HepG2 (cell line): ENCODE results near the gene KRT6C. TPM values are rescaled to one million over a fixed set of nuclear protein-coding genes. Genes with fewer than 3 reads are reported as not detected.

ENCODE experiments used
- ATAC-seq: fragments of 200-7000 bp; cut with Tn5 transposase; 3 replicates; pipeline ENCODE4 v1.9.1; 2020; ENCODE audit warnings: mild to moderate bottlenecking, moderate library complexity
- BruUV-seq: library from RNA; stranded (reverse); fragments of 400-500 nt; replicated peaks from 2 replicates; lab custom pipeline; 2021; lab: Mats Ljungman, UMichigan
- CTCF ChIA-PET: fragments of 300-600 bp; formaldehyde crosslinking; extraction: SDS; loops from one replicate; lab custom pipeline; 2021; ENCODE audit warnings: low total read pairs, inconsistent platforms, low intra/inter-chr PET ratio; lab: Yijun Ruan, JAX
- POLR2A ChIA-PET: fragments of 350-600 bp; sonication (Branson Sonifier 250); formaldehyde crosslinking; loops from one replicate; lab custom pipeline; 2020; ENCODE audit warnings: antibody characterized with exemption, inconsistent platforms; lab: Yijun Ruan, JAX
- DNase-seq: peaks from one replicate; pipeline ENCODE4 v3.0.0-alpha.2; 2015; ENCODE audit warnings: low spot score
- FAIRE-seq: peaks from 3 replicates; lab custom pipeline; 2011; peaks lifted over from hg19 to GRCh38; lab: Jason Lieb, UNC
- H2AFZ ChIP-seq: one replicate; pipeline ENCODE4 v1.6.1; 2011; ENCODE audit warnings: low read length, inconsistent platforms
- H3K27ac ChIP-seq: fragments of 300-600 bp; 3 replicates; pipeline ENCODE4 v1.8.0; 2011; ENCODE audit warnings: mixed run types, mild to moderate bottlenecking, mixed read lengths, low read length, inconsistent platforms; ENCODE audit not compliant: insufficient read depth; ENCODE audit errors: extremely low read length
- H3K27me3 ChIP-seq, 2 experiments: fragments of 200-600 bp in 1 of 2; 2 replicates in 1 of 2; 3 replicates in 1 of 2; pipeline versions ENCODE4 v1.6.0 to v1.8.0; 2011; ENCODE audit warnings: low read length in 2 of 2, mild to moderate bottlenecking in 2 of 2, moderate library complexity in 2 of 2, inconsistent platforms in 1 of 2; ENCODE audit not compliant: insufficient read depth in 2 of 2, control insufficient read depth in 1 of 2
- H3K36me3 ChIP-seq, 2 experiments: fragments of 200-600 bp in 1 of 2; replicated peaks in 1 of 2; 2 replicates in 1 of 2; 3 replicates in 1 of 2; pipeline versions ENCODE4 v1.5.1 to v1.8.0; 2011; ENCODE audit warnings: low read length in 2 of 2, inconsistent platforms in 1 of 2; ENCODE audit not compliant: insufficient read depth in 2 of 2, control insufficient read depth in 1 of 2
- H3K4me1 ChIP-seq: 2 replicates; pipeline ENCODE4 v1.5.1; 2012; ENCODE audit warnings: low read length, inconsistent platforms; ENCODE audit not compliant: insufficient read depth
- H3K4me2 ChIP-seq: 2 replicates; pipeline ENCODE4 v1.6.0; 2011; ENCODE audit warnings: low read depth, low read length, inconsistent platforms
- H3K4me3 ChIP-seq, 3 experiments: fragments of 200-600 bp in 1 of 3; sonication (generic), shearing (Covaris generic) in 1 of 3; replicated peaks in 1 of 3; 2 replicates each; pipeline ENCODE4 v1.5.1; 2011 to 2016; ENCODE audit warnings: low read length in 3 of 3, inconsistent platforms in 2 of 3, low read depth in 2 of 3, mild to moderate bottlenecking in 2 of 3, control low read depth in 1 of 3, mixed read lengths in 1 of 3; ENCODE audit not compliant: insufficient read depth in 1 of 3
- H3K79me2 ChIP-seq: one replicate; pipeline ENCODE4 v1.6.1; 2011; ENCODE audit warnings: low read length, inconsistent platforms; ENCODE audit not compliant: insufficient read depth
- H3K9ac ChIP-seq: 2 replicates; pipeline ENCODE4 v1.6.0; 2011; ENCODE audit warnings: mild to moderate bottlenecking, low read depth, low read length, inconsistent platforms; ENCODE audit not compliant: insufficient read depth
- H3K9me3 ChIP-seq: 2 replicates; pipeline ENCODE4 v1.5.1; 2012; ENCODE audit warnings: mild to moderate bottlenecking, low read length
- H4K20me1 ChIP-seq: 2 replicates; pipeline ENCODE4 v1.6.0; 2011; ENCODE audit warnings: inconsistent platforms, mild to moderate bottlenecking, low read length, moderate library complexity; ENCODE audit not compliant: insufficient read depth
- CREB1 ChIP-seq, 2 experiments: fragments of 450-650 bp in 1 of 2; IDR thresholded peaks; 2 replicates each; pipeline ENCODE4 v1.6.1; 2016 to 2017; ENCODE audit warnings: control low read depth in 1 of 2, mild to moderate bottlenecking in 1 of 2, missing compliant biosample characterization in 1 of 2, missing genetic modification characterization in 1 of 2
- FIP1L1 ChIP-seq: fragments of 200-400 bp; formaldehyde crosslinking; IDR thresholded peaks from 2 replicates; pipeline ENCODE4 v1.6.1; 2018; ENCODE audit warnings: low read depth, mild to moderate bottlenecking, low read length, moderate library complexity, borderline replicate concordance; ENCODE audit not compliant: insufficient read depth
- KDM3A ChIP-seq: IDR thresholded peaks from 2 replicates; pipeline ENCODE4 v1.6.1; 2018; ENCODE audit warnings: low read depth, missing compliant biosample characterization
- MED8 ChIP-seq: sonication (generic); formaldehyde crosslinking; IDR thresholded peaks from 2 replicates; pipeline ENCODE4 v1.8.1; 2023; ENCODE audit warnings: mild to moderate bottlenecking, missing genetic modification reagents; ENCODE audit not compliant: insufficient replicate concordance
- RAD51 ChIP-seq: fragments of 450-650 bp; IDR thresholded peaks from 2 replicates; pipeline ENCODE4 v1.6.1; 2016; ENCODE audit warnings: borderline replicate concordance
- RFX3 ChIP-seq: IDR thresholded peaks from 2 replicates; pipeline ENCODE4 v1.6.1; 2016; ENCODE audit warnings: missing biosample characterization, missing genetic modification reagents
- STAG1 ChIP-seq: sonication (generic); formaldehyde crosslinking; IDR thresholded peaks from 2 replicates; pipeline ENCODE4 v1.4.0; 2020; ENCODE audit warnings: missing genetic modification reagents
- ZNF24 ChIP-seq: fragments of 450-650 bp; IDR thresholded peaks from 2 replicates; pipeline ENCODE4 v1.6.1; 2017; ENCODE audit warnings: antibody characterized with exemption, mild to moderate bottlenecking
- ZNF274 ChIP-seq: sonication (generic); formaldehyde crosslinking; IDR thresholded peaks from 2 replicates; pipeline ENCODE4 v1.5.1; 2020; ENCODE audit warnings: mild to moderate bottlenecking, missing genetic modification reagents
- WGBS: methylation state at CpG from one replicate; pipeline ENCODE4 v1.1.6; 2017; ENCODE audit warnings: low lambda C conversion rate; 5-methylcytosine and 5-hydroxymethylcytosine counted together
- in situ Hi-C: cut with HindIII; loops from 2 replicates; pipeline ENCODE4 v1.10.0; 2017; ENCODE audit warnings: low pct_unique_long_range_greater_than_20kb; ENCODE audit not compliant: extremely low pct_ligation_motif_present
- intact Hi-C: fragments of 100-400 bp; cut with micrococcal nuclease; formaldehyde crosslinking; loops from one replicate; pipeline ENCODE4 v1.10.0; 2022; ENCODE audit not compliant: unreplicated experiment
- polyA plus RNA-seq, 8 experiments: library from polyadenylated mRNA; depleted of rRNA in 3 of 8; stranded (reverse) in 7 of 8; unstranded in 1 of 8; fragments of >200 nt; fragmentation: Illumina TruSeq in 4 of 8; extraction: Trizol in 4 of 8; gene quantifications; 2 replicates each; pipeline versions ENCODE4 v1.2.1 to v1.2.3, GENCODE V29; 2011 to 2016; ENCODE audit warnings: low read depth in 4 of 8, missing spikeins in 1 of 8, mixed read lengths in 1 of 8; ENCODE audit not compliant: insufficient read depth in 1 of 8
- total RNA-seq, 5 experiments: library from RNA; depleted of rRNA; stranded (reverse); fragments of >200 nt; fragmentation: Illumina TruSeq; extraction: Trizol; gene quantifications; 2 replicates each; pipeline ENCODE4 v1.2.3, GENCODE V29; 2016; ENCODE audit warnings: low read depth in 1 of 5
- TF ChIP-seq, protein P1 (sequence below): sonication (generic); formaldehyde crosslinking; IDR thresholded peaks from 2 replicates; pipeline ENCODE4 v1.5.0; 2020; ENCODE audit warnings: mild to moderate bottlenecking, missing genetic modification reagents, moderate library complexity
- TF ChIP-seq, protein P2 (sequence below): sonication (generic); formaldehyde crosslinking; IDR thresholded peaks from 2 replicates; pipeline ENCODE4 v1.4.0; 2020; ENCODE audit warnings: mild to moderate bottlenecking, missing genetic modification reagents

The KRT6C gene
- total and polyA plus RNA-seq, 2 of the 13 experiments (the other 11 are each of a cell fraction or from before 2014, with no cell fraction given): 0.03 TPM; not detected in 1

DNA sequence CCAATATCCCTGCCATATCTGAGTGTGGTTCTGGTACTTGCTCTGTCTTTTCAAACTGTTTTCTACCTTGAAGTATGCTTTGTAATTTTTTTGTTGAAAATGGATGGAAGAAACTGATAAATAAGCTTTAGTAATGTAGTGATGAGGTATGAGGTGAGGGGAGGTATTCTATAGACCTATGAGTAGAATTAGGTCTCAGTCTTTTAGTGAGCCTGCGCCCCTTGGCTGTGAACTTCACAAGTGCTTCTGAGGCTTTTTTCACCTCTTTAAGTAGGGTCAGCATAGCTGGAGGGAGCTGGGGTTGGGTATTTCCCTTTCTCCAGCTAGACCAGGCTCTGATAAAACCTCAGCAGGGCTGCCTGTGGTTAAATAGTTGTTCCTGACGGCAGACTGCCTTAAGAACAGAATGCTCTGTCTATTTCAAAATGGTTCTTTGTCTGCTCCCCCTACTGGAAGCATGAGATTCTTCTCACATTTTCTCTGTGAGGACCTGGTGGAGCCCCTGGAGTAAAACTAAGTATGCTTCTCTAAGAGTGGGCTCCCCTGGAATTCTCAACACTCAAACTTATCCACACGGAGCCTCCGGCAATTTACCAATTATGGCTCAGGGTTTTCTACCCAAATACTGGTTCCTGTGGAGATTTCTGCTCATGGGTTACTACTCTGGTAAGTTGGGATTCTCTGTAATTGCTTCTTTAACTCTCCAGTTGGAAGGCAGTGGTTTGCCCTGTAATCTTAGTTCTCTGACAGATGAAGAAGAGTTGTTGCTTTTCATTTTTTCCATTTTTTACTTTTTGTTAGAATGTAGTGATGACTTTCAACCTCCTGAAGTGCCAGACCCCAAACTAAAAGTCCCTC, 33.5 kb upstream of the KRT6C start:
- in situ Hi-C loops (no loop called here), intact Hi-C loops (loop anchor here (2.0 kb wide), 1 partner anchor 350 kb away; no protein-coding TSS in a partner anchor)
- no peak overlapping the region for H3K4me2 ChIP-seq
- H3K36me3 ChIP-seq: no peaks in the 10 kb centered on the region
- CTCF ChIA-PET: interaction anchor here (0.8 kb wide), 1 partner anchor 134 kb away, joined by 5 read pairs; no protein-coding TSS in a partner anchor
- POLR2A ChIA-PET: no interaction called here
- WGBS: 15% methylated on average over 4 of the region's 4 CpGs
- DNase-seq: peak; percentile 17
- no peaks in the 10 kb centered on the region for H3K79me2 ChIP-seq
- no peak overlapping the region for H2AFZ ChIP-seq
- peak; percentile 78 for ATAC-seq
- BruUV-seq: no TSS peak
- no peak overlapping the region for H3K9ac ChIP-seq
- FAIRE-seq: no peak
- no peak overlapping the region for H3K27ac ChIP-seq
- no peak overlapping the region for H3K4me3 ChIP-seq
- peaks cover 14% of the 10 kb centered on the region for H3K9me3 ChIP-seq
- no peaks in the 10 kb centered on the region for H3K27me3 ChIP-seq
- TF ChIP-seq, protein P1, sequence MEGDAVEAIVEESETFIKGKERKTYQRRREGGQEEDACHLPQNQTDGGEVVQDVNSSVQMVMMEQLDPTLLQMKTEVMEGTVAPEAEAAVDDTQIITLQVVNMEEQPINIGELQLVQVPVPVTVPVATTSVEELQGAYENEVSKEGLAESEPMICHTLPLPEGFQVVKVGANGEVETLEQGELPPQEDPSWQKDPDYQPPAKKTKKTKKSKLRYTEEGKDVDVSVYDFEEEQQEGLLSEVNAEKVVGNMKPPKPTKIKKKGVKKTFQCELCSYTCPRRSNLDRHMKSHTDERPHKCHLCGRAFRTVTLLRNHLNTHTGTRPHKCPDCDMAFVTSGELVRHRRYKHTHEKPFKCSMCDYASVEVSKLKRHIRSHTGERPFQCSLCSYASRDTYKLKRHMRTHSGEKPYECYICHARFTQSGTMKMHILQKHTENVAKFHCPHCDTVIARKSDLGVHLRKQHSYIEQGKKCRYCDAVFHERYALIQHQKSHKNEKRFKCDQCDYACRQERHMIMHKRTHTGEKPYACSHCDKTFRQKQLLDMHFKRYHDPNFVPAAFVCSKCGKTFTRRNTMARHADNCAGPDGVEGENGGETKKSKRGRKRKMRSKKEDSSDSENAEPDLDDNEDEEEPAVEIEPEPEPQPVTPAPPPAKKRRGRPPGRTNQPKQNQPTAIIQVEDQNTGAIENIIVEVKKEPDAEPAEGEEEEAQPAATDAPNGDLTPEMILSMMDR (CRISPR knock-in tag): peak; percentile 49
- peak; percentile 41; the same call in 1 of the 2 replicates for TF ChIP-seq STAG1 (CRISPR knock-in tag)
- no peak for TF ChIP-seq MED8
- H3K4me1 ChIP-seq: no peaks in the 10 kb centered on the region
- H4K20me1 ChIP-seq: no peaks in the 10 kb centered on the region

DNA sequence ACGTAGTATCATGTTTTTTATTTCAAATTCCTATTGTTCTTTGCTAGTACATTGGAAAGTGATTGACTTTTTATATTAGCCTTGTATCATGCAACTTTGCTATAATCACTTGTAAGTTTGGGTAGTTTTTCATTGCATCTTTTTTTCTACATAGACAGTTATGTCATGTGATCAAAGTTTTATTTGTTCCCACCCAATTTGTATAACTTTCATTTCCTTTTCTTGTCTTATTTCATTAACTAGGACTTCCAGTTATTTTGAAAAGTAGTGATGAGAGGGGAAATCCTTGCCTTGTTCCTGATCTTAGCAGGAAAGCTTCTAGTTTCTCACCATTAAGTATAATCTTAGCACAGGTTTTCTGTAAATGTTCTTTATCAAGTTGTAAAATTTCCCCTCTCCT, 29.3 kb upstream of the KRT6C start:
- H4K20me1 ChIP-seq: no peaks in the 10 kb centered on the region
- H3K36me3 ChIP-seq: no peaks in the 10 kb centered on the region
- in situ Hi-C loops (no loop called here), intact Hi-C loops (no loop called here)
- H3K4me3 ChIP-seq: no peak overlapping the region
- H3K4me2 ChIP-seq: no peak overlapping the region
- peaks cover 0 to 1% of the 10 kb centered on the region in 2 experiments; a peak in 1 of 5 replicates for H3K27me3 ChIP-seq
- no peak overlapping the region for H3K9ac ChIP-seq
- H3K79me2 ChIP-seq: no peaks in the 10 kb centered on the region
- ATAC-seq (no peak), DNase-seq (no peak), FAIRE-seq (no peak)
- H3K4me1 ChIP-seq: no peaks in the 10 kb centered on the region
- ChIA-PET CTCF (no interaction called here), POLR2A (no interaction called here)
- H2AFZ ChIP-seq: no peak overlapping the region
- 3% methylated on average over 1 of the region's 1 CpG for WGBS
- H3K9me3 ChIP-seq: no peaks in the 10 kb centered on the region
- TF ChIP-seq, protein P2, sequence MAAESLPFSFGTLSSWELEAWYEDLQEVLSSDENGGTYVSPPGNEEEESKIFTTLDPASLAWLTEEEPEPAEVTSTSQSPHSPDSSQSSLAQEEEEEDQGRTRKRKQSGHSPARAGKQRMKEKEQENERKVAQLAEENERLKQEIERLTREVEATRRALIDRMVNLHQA (CRISPR knock-in tag): no peak
- TF ChIP-seq FIP1L1 (no peak), CREB1 (IDR thresholded peaks at IDR 0.05) (no peak), CREB1 (CRISPR knock-in tag; IDR thresholded peaks at IDR 0.05) (no peak), RFX3 (CRISPR knock-in tag) (no peak), ZNF24 (no peak), ZNF274 (CRISPR knock-in tag) (no peak), KDM3A (CRISPR knock-in tag) (no peak), RAD51 (no peak)
- BruUV-seq: no TSS peak
- no peak overlapping the region for H3K27ac ChIP-seq
